Measurements from ENCODE around the gene PNKP. TPM values are rescaled to one million over a fixed set of nuclear protein-coding genes. Genes with fewer than 3 reads are reported as not detected.
A peak's percentile ranks its signal among the peaks of the same experiment; 100 is the strongest.

PNKP gene
- total RNA-seq, 2 donors from 2014 or later = 146 to 205 TPM

DNA sequence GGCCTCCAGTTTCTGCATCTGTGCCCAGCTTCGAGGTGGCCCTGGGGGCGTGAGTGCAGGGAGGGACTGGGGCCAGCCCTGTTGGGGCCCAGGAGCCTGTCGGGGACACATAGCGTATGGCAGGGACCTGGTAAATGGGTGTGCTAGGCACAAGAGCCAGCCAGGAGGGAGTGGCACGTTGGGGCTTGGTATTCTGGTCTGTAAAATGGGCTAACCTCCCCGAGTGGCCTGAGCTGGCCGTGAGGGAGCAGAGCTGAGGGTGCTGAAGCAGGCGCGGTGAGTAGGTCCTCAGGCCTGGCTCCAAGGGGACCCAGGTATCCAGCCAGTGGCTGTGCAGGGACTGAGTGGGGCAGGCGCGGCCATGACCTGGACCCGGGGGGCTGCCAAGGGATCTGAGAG is 12.1 kb downstream of the PNKP start:
- H3K4me3 Mint-ChIP-seq = no peak overlapping the region
- peaks cover 9 to 11% of the 10 kb centered on the region in 2 donors for H3K4me1 Mint-ChIP-seq (ENCODE audit: low read depth in 2 of 2)
- no peaks in the 10 kb centered on the region for H3K27me3 Mint-ChIP-seq
- no peak for ATAC-seq
- no peaks in the 10 kb centered on the region for H3K9me3 Mint-ChIP-seq
- DNase-seq (ENCODE audit: low spot score) = no peak
- no peaks in the 10 kb centered on the region for H3K36me3 Mint-ChIP-seq
- H3K27ac Mint-ChIP-seq = peak overlapping the region in 1 of 2 donors; percentile 57

DNA sequence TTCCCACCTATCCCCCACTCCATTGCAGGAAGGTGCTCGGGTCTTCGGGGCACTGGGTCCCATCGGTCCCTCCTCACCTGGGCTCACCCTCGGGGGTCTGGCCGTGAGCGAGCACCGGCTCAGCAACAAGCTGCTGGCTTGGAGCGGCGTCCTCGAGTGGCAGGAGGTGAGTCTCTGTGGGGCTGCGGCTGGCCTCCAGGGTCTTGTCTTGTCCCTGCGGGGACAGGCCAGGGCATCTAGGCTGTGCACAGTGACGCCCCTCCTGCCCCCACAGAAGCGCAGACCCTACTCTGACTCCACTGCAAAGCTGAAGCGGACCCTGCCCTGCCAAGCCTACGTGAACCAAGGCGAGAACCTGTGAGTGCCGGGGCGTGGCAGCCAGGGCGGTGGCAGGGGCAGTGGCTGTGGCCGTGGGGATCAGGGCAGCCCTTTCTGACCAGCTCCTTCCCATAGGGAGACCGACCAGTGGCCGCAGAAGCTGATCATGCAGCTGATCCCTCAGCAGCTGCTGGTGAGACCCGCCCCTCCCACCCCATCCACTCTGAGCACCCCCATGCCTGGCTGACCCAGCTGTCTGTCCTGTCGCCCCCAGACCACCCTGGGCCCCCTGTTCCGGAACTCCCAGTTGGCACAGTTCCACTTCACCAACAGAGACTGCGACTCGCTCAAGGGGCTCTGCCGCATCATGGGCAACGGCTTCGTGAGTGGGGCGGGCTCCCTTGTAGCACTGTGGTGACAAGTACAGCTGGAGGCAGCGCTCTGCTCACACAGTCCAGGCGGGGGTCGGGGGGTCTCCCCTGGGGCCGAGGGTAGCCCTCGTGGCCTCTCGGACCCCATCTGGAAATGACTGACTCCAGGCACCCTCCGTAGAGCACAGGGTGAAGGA is 12.8 kb downstream of the PNKP start:
- Mint-ChIP-seq H3K27me3 (no peaks in the 10 kb centered on the region), H3K4me3 (no peak overlapping the region), H3K36me3 (no peaks in the 10 kb centered on the region), H3K9me3 (no peaks in the 10 kb centered on the region), H3K4me1 (ENCODE audit: low read depth in 2 of 2) (peaks cover 15 to 17% of the 10 kb centered on the region in 2 donors), H3K27ac (no peak overlapping the region)
- DNase-seq (ENCODE audit: low spot score) = no peak
- ATAC-seq = no peak

DNA sequence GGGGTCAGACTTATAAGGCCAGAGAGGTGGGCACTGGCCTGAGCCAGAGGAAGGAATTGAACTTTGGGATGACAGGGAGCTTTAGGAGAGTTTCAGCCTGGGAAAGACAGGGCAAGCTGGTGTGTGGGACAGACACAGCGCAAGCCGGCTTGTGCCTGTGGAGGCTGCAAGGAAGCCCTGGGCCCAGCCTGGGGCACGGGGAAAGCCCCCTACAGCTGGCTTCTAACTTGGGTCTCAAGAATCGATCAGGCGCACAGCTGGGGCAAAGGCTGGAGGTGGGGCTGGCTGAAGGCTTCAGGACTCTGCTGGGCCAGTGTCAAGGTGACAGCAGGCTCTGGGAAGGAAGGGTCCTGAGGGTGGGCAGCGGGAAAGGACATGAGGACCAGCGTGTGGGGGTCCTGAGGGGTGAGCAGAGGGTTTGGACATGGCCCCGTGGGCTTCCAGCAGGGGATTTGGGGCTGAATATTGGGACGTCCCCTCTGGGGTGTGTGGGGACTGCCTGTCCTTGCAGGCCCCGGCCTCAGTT is 13.5 kb downstream of the PNKP start:
- H3K9me3 Mint-ChIP-seq = peaks cover 3% of the 10 kb centered on the region
- DNase-seq (ENCODE audit: low spot score) (no peak), ATAC-seq (no peak)
- H3K4me3 Mint-ChIP-seq = peak overlapping the region; percentile 21
- no peaks in the 10 kb centered on the region for H3K27me3 Mint-ChIP-seq
- H3K27ac Mint-ChIP-seq = peak overlapping the region in 1 of 2 donors; percentile 53
- H3K36me3 Mint-ChIP-seq = peaks cover 4% of the 10 kb centered on the region
- H3K4me1 Mint-ChIP-seq (ENCODE audit: low read depth in 2 of 2) = peaks cover 19 to 22% of the 10 kb centered on the region in 2 donors

DNA sequence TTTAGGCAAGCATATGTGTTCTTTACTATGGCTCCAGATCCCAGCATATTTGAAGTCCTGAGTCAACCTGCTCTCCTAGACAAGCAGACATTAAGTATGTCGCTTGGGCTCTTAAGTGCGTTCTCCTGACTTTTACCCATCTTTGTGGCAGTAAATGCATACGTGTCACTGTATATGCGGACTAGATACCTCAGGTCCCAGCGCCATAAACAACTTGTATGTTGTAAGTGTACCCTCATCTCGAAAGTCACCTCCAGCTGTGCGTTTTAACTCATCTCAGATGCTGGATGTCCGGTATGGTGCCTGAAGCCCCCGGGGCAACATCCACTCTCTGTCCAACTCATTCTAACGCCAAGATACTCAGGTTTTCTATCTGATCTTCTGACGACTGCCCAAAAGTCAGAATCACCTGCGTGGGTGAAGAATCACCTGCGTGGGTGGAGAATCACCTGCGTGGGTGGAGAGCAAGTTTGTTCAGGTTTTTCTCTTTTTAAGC is 14.7 kb downstream of the PNKP start:
- DNase-seq (ENCODE audit: low spot score) (no peak), ATAC-seq (no peak)
- H3K9me3 Mint-ChIP-seq = peaks cover 3% of the 10 kb centered on the region
- H3K27me3 Mint-ChIP-seq = no peaks in the 10 kb centered on the region
- H3K4me1 Mint-ChIP-seq (ENCODE audit: low read depth in 2 of 2) = peaks cover 30 to 33% of the 10 kb centered on the region in 2 donors
- H3K4me3 Mint-ChIP-seq = peak overlapping the region; percentile 87
- peaks cover 6% of the 10 kb centered on the region for H3K36me3 Mint-ChIP-seq
- peak overlapping the region; percentile 60 to 75 for H3K27ac Mint-ChIP-seq

DNA sequence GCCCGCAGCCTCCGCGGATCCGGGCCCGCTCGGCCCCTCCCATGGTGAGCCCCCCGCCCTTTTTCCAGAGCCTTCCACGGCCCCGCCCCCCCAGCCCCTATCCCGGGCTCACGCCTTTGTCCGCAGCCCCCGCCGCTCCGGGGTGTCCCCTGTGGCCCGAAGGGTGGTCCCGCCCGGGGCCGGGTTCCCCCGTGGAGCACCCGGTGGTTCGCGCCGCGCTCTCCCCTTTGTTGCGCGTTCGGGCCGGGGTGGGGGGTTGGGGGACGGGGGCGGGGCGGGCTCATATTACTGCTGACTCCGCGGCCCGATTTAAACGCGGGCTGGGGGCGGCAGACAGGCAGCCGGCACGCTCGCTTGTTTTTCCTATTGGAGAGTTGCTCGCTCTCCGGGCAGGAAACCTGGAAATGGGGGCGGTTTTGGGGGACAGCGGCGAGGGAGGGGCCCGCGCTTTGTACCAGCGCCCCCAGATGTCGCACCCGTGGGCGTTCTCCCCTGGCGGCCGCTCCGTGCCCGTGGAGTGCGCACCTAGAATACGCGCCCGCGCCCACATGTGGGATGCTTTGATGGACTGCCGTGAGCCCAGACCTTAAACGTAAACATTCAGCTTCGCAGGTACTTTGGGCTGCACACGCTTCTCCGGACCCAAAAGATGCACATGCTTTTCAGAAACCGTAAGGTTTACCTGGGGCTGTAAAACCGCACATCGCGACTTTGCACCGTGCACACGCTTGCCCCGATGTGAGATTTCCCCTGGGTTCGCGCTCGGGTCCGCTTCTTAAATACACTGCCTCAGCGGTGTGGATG is 15.7 kb downstream of the PNKP start:
- Mint-ChIP-seq H3K36me3 (peaks cover 6% of the 10 kb centered on the region), H3K4me1 (ENCODE audit: low read depth in 2 of 2) (peaks cover 32 to 33% of the 10 kb centered on the region in 2 donors), H3K4me3 (peak overlapping the region; percentile 87), H3K9me3 (peaks cover 3% of the 10 kb centered on the region), H3K27me3 (no peaks in the 10 kb centered on the region), H3K27ac (peak overlapping the region; percentile 60 to 75)
- DNase-seq (ENCODE audit: low spot score) (no peak), ATAC-seq (peak in 1 of 2 donors; percentile 3)

DNA sequence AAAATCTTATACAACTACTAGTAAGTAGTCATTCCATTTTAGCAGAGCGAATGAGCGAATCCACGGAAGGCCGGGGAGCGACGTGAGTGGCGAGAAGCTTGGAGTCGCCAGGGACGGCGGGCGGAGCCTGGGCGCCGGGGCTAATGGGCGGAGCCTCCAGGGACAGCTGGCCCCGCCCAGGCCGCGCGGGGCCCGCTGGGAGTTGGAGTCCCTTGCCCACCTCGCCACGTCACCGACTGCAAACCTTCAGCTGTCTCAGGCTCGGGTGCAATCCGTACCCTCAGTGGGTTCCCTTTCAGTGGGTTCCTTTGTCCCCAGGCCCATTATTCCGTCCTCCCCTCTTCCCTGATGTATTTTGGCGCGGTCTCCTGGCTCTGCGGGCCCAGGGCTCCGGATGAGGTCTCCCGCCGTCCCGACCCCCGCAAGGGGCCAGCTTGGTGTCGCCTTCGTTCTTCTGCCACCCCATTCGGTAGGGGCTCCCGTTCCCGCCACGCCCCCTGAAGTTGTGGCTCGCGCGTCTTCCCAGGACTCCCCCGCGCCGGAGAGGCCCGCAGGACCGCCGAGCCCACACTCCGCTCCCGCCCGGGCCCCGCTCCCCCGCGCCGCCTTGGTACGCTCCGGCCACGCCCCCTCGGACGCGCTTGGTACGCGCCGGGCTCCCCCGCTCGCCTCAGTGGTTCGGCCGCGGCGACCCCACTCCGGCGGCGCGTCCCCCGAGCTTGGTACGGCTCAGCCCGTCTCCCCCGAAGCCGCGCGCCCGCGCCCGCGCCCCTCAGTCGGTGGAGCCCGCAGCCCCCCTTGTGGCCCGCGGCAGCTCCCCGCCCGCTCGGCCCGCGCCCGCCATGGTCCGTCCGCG is 16.7 kb downstream of the PNKP start, which contains the start of gene PTOV1:
TSS of gene PTOV1 (plus strand) at position 673 of the 856 bp plus-strand sequence.
- ATAC-seq = peak; percentile 92 to 96
- peaks cover 32 to 33% of the 10 kb centered on the region in 2 donors for H3K4me1 Mint-ChIP-seq (ENCODE audit: low read depth in 2 of 2)
- H3K9me3 Mint-ChIP-seq = peaks cover 3% of the 10 kb centered on the region
- peak within 1 kb of the TSS; percentile 75 to 81 for H3K27ac Mint-ChIP-seq
- peaks cover 6% of the 10 kb centered on the region for H3K36me3 Mint-ChIP-seq
- no peaks in the 10 kb centered on the region for H3K27me3 Mint-ChIP-seq
- DNase-seq (ENCODE audit: low spot score) = peak; percentile 91
- H3K4me3 Mint-ChIP-seq = peak within 1 kb of the TSS; percentile 91

DNA sequence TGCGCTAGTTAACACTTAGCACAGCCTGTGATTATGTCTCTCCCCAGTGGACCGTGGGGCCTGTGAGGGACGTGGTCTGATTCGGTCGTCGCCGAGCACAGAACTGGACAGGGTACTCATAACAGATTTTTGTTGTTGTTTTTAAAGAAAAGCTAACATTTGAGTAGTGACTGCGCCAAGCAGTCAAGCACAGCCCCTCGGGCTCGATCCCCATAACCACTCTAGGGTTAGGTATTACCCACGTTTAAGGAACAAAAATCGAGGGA is 17.2 kb downstream of the PNKP start:
- Mint-ChIP-seq H3K27ac (peak overlapping the region; percentile 75 to 81), H3K4me3 (peak overlapping the region; percentile 91), H3K4me1 (ENCODE audit: low read depth in 2 of 2) (peaks cover 32 to 33% of the 10 kb centered on the region in 2 donors), H3K36me3 (peaks cover 6% of the 10 kb centered on the region), H3K9me3 (peaks cover 3% of the 10 kb centered on the region), H3K27me3 (no peaks in the 10 kb centered on the region)
- ATAC-seq (no peak), DNase-seq (ENCODE audit: low spot score) (no peak)

DNA sequence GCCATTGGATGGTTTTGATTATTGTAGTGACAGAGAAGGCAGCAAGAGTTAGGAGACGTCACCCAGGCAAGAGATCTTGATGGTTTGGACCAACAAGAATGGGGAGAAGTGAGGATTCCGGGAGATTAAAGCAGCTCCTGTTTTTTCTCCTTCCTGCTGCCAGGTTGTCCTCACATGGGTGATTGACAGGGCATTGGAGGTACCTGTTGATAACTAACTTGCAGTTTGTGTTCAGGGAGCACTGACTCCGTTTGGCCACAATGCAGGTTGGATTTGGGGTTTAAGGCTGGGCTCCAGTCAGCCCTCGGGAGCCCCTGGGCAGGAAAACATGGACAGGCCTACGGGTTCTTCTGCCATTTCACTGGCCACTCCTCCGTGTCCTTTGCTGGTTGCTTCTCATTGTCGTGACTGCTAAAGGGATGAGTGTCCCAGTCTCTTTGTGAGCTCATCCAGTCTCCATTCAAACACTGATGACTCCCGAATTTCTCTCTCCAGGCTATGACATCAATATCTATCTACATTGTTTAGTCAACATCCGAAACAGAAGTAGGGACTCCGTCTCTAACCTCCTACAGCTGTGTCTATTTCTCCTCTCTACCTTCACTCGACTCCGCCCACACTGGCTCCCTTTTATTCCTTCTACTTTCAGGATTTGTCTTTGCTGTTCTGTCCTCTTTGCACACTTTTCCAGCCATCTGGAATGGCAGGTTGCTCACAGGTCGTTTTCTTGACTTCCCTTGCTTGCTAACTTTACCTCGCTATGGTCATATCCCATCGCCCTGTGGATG is 17.7 kb downstream of the PNKP start:
- peaks cover 6% of the 10 kb centered on the region for H3K36me3 Mint-ChIP-seq
- DNase-seq (ENCODE audit: low spot score) = no peak

DNA sequence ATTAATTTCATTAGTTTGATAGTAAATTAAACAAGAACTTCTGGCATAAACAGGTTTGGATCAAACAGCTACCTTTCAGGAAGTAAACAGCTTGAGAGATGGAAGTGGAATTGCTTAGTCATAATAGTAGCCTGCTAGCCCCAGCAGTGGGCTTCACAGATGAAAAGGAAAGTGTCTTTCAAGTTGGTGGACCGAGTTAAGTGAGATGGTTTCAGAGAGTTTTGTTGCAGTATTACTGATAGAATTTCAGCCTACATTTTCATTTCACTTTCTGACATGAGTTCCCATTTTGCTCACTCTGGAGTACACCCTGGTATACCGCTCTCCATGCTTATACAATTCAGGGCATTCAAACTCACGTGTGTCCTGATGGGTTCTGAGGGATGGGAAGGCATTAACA is 18.4 kb downstream of the PNKP start:
- Mint-ChIP-seq H3K36me3 (peaks cover 6% of the 10 kb centered on the region), H3K27me3 (no peaks in the 10 kb centered on the region), H3K9me3 (peaks cover 3% of the 10 kb centered on the region), H3K4me3 (peak overlapping the region; percentile 79), H3K27ac (peak overlapping the region; percentile 9 to 64), H3K4me1 (ENCODE audit: low read depth in 2 of 2) (peaks cover 32 to 33% of the 10 kb centered on the region in 2 donors)
- ATAC-seq = peak in 1 of 2 donors; percentile 2
- DNase-seq (ENCODE audit: low spot score) = no peak

More for the DNA sequence above, 17.7 kb downstream of the PNKP start:
- Mint-ChIP-seq H3K27ac (peak overlapping the region; percentile 75 to 81), H3K27me3 (no peaks in the 10 kb centered on the region), H3K4me1 (ENCODE audit: low read depth in 2 of 2) (peaks cover 32 to 33% of the 10 kb centered on the region in 2 donors), H3K4me3 (peak overlapping the region; percentile 91), H3K9me3 (peaks cover 3% of the 10 kb centered on the region)
- no peak for ATAC-seq

DNA sequence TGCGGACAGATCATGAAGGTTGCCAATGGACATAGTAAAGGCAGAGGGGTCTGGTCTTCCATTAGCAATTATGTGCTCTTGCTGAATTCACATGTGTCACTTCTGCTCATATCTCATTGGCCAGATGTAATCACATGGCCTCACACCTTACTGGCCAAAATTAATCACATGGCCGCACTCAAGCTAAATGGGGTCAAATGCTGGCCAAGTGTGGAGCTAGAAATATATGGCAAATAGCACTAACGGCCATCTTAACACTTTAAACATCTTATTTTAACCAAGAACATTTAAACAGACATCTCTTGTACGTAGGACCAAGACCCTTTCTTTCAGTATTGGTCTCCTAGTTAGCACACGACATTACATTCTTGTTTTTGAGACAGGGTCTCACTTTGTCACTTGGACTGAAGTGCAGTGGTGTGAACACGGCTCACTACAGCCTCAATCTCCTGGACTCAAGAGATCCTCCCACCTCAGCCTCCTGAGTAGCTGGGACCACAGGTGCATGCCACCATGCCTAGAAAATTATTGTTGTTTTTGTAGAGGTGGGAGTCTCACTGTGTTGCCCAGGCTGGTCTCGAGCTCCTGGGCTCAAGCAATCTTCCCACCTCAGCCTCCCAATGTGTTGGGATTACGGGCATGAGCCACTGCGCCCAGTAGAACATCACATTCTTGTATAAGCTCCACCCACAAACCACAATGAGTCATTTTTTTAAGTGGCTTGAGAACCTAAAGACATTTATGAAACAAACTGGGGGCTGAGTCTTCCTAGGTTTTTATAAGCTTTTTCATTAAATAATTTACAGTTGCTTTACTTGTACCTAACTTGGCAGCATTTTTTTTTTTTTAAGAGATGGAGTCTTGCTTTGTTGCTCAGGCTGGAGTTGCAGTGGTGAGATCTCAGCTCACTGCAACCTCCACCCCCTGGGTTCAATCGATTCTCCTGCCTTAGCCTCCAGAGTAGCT is 19.4 kb downstream of the PNKP start:
- H3K9me3 Mint-ChIP-seq = peaks cover 3% of the 10 kb centered on the region
- DNase-seq (ENCODE audit: low spot score) (no peak), ATAC-seq (no peak)
- peak overlapping the region; percentile 9 to 64 for H3K27ac Mint-ChIP-seq
- peaks cover 6% of the 10 kb centered on the region for H3K36me3 Mint-ChIP-seq
- H3K4me1 Mint-ChIP-seq (ENCODE audit: low read depth in 2 of 2) = peaks cover 32 to 33% of the 10 kb centered on the region in 2 donors
- H3K4me3 Mint-ChIP-seq = peak overlapping the region; percentile 28
- no peaks in the 10 kb centered on the region for H3K27me3 Mint-ChIP-seq

DNA sequence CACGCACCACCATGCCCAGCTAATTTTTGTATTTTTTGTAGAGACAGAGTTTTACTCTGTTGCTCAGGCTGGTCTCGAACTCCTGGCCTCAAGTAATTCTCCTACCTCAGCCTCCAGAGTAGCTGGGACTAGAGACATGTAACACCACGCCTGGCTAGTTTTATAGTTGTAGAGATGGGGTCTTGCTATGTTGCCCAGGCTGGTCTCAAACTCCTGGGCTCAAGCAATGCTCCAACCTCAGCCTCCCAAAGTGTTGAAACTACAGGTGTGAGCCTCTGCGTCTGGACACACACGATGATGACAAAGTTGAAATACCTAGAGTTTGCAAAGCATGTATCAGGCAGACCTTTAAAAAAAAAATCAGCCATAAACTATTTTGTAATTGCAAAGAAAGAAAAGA is 21.0 kb downstream of the PNKP start:
- ATAC-seq (no peak), DNase-seq (ENCODE audit: low spot score) (no peak)
- Mint-ChIP-seq H3K4me3 (no peak overlapping the region), H3K36me3 (peaks cover 6% of the 10 kb centered on the region), H3K27ac (no peak overlapping the region), H3K9me3 (peaks cover 3% of the 10 kb centered on the region), H3K4me1 (ENCODE audit: low read depth in 2 of 2) (peaks cover 23 to 24% of the 10 kb centered on the region in 2 donors), H3K27me3 (no peaks in the 10 kb centered on the region)

Measured in natural killer cell treated with Interleukin-12 subunit alpha and Interleukin-12 subunit beta and Interleukin-15 and Interleukin-18, amount 100 ng/mL, for 72 hours (primary cell).